HepG2 (cell line): Measurements from ENCODE around the gene CDC6. TPM values are rescaled to one million over a fixed set of nuclear protein-coding genes. Genes with fewer than 3 reads are reported as not detected.

ENCODE experiments used
- BORCS8-MEF2B ChIP-seq: sonication (generic); formaldehyde crosslinking; IDR thresholded peaks from 2 replicates; pipeline ENCODE4 v1.8.0; 2022; ENCODE audit warnings: mild to moderate bottlenecking, missing genetic modification reagents
- KLF12 ChIP-seq: sonication (generic); formaldehyde crosslinking; IDR thresholded peaks from 2 replicates; pipeline ENCODE4 v1.4.0; 2020; ENCODE audit warnings: missing genetic modification reagents, borderline replicate concordance
- PAF1 ChIP-seq: IDR thresholded peaks from 2 replicates; pipeline ENCODE4 v1.6.1; 2016; ENCODE audit warnings: missing genetic modification reagents, missing compliant biosample characterization
- REPIN1 ChIP-seq: sonication (generic); formaldehyde crosslinking; IDR thresholded peaks from 2 replicates; pipeline ENCODE4 v1.8.0; 2022; ENCODE audit warnings: missing genetic modification reagents, low read depth, mild to moderate bottlenecking, borderline replicate concordance
- SMAD1 ChIP-seq: sonication (generic); formaldehyde crosslinking; IDR thresholded peaks from 2 replicates; pipeline ENCODE4 v1.4.0; 2020; ENCODE audit warnings: missing genetic modification reagents, low read depth, mild to moderate bottlenecking, borderline replicate concordance
- U2AF2 ChIP-seq: fragments of 200-400 bp; formaldehyde crosslinking; IDR thresholded peaks from 2 replicates; pipeline ENCODE4 v1.6.1; 2017; ENCODE audit warnings: low read depth, mild to moderate bottlenecking, low read length
- ZHX2 ChIP-seq, 2 experiments: sonication (generic) in 1 of 2; formaldehyde crosslinking in 1 of 2; IDR thresholded peaks; 2 replicates each; pipeline versions ENCODE4 v1.6.1 to v1.9.0; 2014 to 2022; ENCODE audit warnings: antibody characterized with exemption in 1 of 2, borderline replicate concordance in 1 of 2, inconsistent platforms in 1 of 2, low read depth in 1 of 2, missing genetic modification reagents in 1 of 2
- ZMAT5 ChIP-seq: sonication (generic); formaldehyde crosslinking; IDR thresholded peaks from 2 replicates; pipeline ENCODE4 v1.5.0; 2020; ENCODE audit warnings: mild to moderate bottlenecking, low read depth, missing genetic modification reagents, borderline replicate concordance
- ZNF431 ChIP-seq: sonication (generic); formaldehyde crosslinking; IDR thresholded peaks from 2 replicates; pipeline ENCODE4 v1.9.0; 2022; ENCODE audit warnings: missing genetic modification reagents, low read depth, mild to moderate bottlenecking, borderline replicate concordance
- ZNF557 ChIP-seq: sonication (generic); formaldehyde crosslinking; IDR thresholded peaks from 2 replicates; pipeline ENCODE4 v1.4.0; 2020; ENCODE audit warnings: missing genetic modification reagents
- ZNF839 ChIP-seq: sonication (generic); formaldehyde crosslinking; IDR thresholded peaks from 2 replicates; pipeline ENCODE4 v1.4.0; 2020; ENCODE audit warnings: missing genetic modification reagents, mild to moderate bottlenecking, borderline replicate concordance
- ZSCAN25 ChIP-seq: sonication (generic); formaldehyde crosslinking; IDR thresholded peaks from 2 replicates; pipeline ENCODE4 v1.8.0; 2022; ENCODE audit warnings: mild to moderate bottlenecking, missing genetic modification reagents
- polyA plus RNA-seq, 8 experiments: library from polyadenylated mRNA; depleted of rRNA in 3 of 8; stranded (reverse) in 7 of 8; unstranded in 1 of 8; fragments of >200 nt; fragmentation: Illumina TruSeq in 4 of 8; extraction: Trizol in 4 of 8; gene quantifications; 2 replicates each; pipeline versions ENCODE4 v1.2.1 to v1.2.3, GENCODE V29; 2011 to 2016; ENCODE audit warnings: low read depth in 4 of 8, missing spikeins in 1 of 8, mixed read lengths in 1 of 8; ENCODE audit not compliant: insufficient read depth in 1 of 8
- total RNA-seq, 5 experiments: library from RNA; depleted of rRNA; stranded (reverse); fragments of >200 nt; fragmentation: Illumina TruSeq; extraction: Trizol; gene quantifications; 2 replicates each; pipeline ENCODE4 v1.2.3, GENCODE V29; 2016; ENCODE audit warnings: low read depth in 1 of 5
- TF ChIP-seq, protein P1 (sequence below): sonication (generic); formaldehyde crosslinking; IDR thresholded peaks from 2 replicates; pipeline ENCODE4 v1.4.0; 2020; ENCODE audit warnings: missing genetic modification reagents
- TF ChIP-seq, protein P2 (sequence below): sonication (generic); formaldehyde crosslinking; IDR thresholded peaks from 2 replicates; pipeline ENCODE4 v1.5.0; 2020; ENCODE audit warnings: mild to moderate bottlenecking, missing genetic modification reagents, moderate library complexity
- TF ChIP-seq, protein P3 (sequence below): sonication (generic); formaldehyde crosslinking; IDR thresholded peaks from 2 replicates; pipeline ENCODE4 v1.4.0; 2020; ENCODE audit warnings: mild to moderate bottlenecking, missing genetic modification reagents

Gene CDC6
- total and polyA plus RNA-seq, 2 of the 13 experiments (the other 11 are each of a cell fraction or from before 2014, with no cell fraction given), result 17.4 to 114 TPM

DNA sequence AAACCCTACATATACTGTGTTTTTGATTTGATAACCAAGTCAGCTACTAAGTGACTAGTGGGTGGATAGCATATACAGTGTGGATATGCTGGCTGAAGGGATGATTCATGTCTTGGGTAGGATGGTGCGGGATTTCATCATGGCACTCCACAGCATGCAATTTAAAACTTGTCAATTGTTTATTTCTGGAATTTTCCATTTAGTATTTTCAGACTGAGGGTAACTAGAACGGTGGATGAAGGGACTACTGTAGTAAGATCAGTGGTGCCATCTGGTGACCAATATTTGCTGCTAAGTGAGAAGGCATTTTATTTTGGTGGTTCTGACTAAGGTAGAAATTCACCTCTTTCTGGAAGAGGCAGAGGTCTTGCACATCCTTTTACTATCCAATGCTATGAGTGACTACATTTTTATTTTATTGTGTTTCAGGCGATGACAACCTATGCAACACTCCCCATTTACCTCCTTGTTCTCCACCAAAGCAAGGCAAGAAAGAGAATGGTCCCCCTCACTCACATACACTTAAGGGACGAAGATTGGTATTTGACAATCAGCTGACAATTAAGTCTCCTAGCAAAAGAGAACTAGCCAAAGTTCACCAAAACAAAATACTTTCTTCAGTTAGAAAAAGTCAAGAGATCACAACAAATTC lies 3.1 kb downstream of the CDC6 start (continued):
- TF ChIP-seq ZHX2 (IDR thresholded peaks at IDR 0.05; ENCODE audit: low read depth) (no peak), ZHX2 (CRISPR knock-in tag; IDR thresholded peaks at IDR 0.05; ENCODE audit: borderline replicate concordance) (no peak), ZNF839 (CRISPR knock-in tag) (no peak), ZMAT5 (CRISPR knock-in tag) (no peak), KLF12 (CRISPR knock-in tag) (no peak), REPIN1 (CRISPR knock-in tag) (no peak), BORCS8-MEF2B (CRISPR knock-in tag) (no peak), ZNF557 (no peak), ZSCAN25 (CRISPR knock-in tag) (no peak), U2AF2 (no peak), ZNF431 (CRISPR knock-in tag) (no peak), PAF1 (no peak), SMAD1 (CRISPR knock-in tag) (no peak)
- TF ChIP-seq, protein P1, sequence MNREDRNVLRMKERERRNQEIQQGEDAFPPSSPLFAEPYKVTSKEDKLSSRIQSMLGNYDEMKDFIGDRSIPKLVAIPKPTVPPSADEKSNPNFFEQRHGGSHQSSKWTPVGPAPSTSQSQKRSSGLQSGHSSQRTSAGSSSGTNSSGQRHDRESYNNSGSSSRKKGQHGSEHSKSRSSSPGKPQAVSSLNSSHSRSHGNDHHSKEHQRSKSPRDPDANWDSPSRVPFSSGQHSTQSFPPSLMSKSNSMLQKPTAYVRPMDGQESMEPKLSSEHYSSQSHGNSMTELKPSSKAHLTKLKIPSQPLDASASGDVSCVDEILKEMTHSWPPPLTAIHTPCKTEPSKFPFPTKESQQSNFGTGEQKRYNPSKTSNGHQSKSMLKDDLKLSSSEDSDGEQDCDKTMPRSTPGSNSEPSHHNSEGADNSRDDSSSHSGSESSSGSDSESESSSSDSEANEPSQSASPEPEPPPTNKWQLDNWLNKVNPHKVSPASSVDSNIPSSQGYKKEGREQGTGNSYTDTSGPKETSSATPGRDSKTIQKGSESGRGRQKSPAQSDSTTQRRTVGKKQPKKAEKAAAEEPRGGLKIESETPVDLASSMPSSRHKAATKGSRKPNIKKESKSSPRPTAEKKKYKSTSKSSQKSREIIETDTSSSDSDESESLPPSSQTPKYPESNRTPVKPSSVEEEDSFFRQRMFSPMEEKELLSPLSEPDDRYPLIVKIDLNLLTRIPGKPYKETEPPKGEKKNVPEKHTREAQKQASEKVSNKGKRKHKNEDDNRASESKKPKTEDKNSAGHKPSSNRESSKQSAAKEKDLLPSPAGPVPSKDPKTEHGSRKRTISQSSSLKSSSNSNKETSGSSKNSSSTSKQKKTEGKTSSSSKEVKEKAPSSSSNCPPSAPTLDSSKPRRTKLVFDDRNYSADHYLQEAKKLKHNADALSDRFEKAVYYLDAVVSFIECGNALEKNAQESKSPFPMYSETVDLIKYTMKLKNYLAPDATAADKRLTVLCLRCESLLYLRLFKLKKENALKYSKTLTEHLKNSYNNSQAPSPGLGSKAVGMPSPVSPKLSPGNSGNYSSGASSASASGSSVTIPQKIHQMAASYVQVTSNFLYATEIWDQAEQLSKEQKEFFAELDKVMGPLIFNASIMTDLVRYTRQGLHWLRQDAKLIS, result no peak
- TF ChIP-seq, protein P2, sequence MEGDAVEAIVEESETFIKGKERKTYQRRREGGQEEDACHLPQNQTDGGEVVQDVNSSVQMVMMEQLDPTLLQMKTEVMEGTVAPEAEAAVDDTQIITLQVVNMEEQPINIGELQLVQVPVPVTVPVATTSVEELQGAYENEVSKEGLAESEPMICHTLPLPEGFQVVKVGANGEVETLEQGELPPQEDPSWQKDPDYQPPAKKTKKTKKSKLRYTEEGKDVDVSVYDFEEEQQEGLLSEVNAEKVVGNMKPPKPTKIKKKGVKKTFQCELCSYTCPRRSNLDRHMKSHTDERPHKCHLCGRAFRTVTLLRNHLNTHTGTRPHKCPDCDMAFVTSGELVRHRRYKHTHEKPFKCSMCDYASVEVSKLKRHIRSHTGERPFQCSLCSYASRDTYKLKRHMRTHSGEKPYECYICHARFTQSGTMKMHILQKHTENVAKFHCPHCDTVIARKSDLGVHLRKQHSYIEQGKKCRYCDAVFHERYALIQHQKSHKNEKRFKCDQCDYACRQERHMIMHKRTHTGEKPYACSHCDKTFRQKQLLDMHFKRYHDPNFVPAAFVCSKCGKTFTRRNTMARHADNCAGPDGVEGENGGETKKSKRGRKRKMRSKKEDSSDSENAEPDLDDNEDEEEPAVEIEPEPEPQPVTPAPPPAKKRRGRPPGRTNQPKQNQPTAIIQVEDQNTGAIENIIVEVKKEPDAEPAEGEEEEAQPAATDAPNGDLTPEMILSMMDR (CRISPR knock-in tag), result peak; percentile 85
- TF ChIP-seq, protein P3, sequence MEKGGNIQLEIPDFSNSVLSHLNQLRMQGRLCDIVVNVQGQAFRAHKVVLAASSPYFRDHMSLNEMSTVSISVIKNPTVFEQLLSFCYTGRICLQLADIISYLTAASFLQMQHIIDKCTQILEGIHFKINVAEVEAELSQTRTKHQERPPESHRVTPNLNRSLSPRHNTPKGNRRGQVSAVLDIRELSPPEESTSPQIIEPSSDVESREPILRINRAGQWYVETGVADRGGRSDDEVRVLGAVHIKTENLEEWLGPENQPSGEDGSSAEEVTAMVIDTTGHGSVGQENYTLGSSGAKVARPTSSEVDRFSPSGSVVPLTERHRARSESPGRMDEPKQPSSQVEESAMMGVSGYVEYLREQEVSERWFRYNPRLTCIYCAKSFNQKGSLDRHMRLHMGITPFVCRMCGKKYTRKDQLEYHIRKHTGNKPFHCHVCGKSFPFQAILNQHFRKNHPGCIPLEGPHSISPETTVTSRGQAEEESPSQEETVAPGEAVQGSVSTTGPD (CRISPR knock-in tag), result no peak
